GM11168 (cell line): Measurements from ENCODE around the gene CDK2.
"Not testable (repeated sequence)": the region's sequence is repeated elsewhere in the genome, so short reads cannot be mapped to it uniquely, and the experiment has no call there.

ENCODE experiments used
- in situ Hi-C: fragments of 300-500 bp; cut with MboI; formaldehyde crosslinking; loops from one replicate; pipeline ENCODE4 v1.12.0; 2022; ENCODE audit warnings: low sequenced_read_pairs; ENCODE audit not compliant: unreplicated experiment

CDK2 gene

DNA sequence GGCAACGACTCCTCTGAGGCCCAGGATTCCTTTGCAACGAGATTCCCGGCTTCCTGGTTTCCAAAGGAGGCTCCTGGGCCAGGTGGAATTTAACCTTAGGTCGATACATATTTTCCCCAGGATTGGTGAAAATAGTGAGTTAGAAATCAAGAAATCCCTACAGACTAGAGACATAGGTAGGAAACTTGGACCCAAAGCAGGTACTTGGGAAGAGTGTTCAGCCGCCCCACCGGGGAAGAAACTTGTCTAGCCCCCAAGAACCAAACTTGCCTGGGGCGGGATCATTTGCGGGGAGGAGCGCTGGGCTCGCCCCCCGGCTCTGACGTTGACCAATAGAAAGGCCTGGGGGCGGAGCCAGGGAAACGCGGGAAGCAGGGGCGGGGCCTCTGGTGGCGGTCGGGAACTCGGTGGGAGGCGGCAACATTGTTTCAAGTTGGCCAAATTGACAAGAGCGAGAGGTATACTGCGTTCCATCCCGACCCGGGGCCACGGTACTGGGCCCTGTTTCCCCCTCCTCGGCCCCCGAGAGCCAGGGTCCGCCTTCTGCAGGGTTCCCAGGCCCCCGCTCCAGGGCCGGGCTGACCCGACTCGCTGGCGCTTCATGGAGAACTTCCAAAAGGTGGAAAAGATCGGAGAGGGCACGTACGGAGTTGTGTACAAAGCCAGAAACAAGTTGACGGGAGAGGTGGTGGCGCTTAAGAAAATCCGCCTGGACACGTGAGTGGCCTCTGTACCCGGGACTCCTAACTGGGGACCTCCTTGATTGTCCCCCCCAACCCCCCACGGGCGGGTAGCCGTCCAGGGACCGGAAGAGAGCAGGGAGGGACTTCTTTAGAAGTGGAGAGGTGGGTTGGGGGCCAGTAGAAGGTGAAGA is at the start of gene CDK2:
Gene CDK2 (plus strand): TSS at position 423 of the 874 bp plus-strand sequence. CDS start 179 bp downstream, at position 602.
- in situ Hi-C loops: no loop called here

DNA sequence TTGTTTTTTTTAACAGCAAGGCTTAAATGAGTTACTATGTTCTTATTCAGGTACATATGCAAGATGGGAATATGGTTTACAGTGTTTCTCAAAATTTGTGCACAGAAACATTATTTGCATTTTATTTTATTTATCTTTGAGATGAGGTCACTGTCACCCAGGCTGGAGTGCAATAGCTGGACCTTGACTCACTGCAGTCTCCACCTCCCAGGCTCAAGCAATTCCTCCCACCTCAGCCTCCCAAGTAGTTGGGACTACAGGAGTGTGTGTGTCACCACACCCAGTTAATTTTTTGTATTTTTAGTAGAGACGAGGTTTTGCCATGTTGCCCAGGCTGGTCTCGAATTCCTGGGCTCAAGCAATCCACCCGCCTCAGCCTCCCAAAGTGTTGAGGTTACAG is 47.6 kb upstream of the CDK2 start:
- in situ Hi-C loops: not testable (repeated sequence)

DNA sequence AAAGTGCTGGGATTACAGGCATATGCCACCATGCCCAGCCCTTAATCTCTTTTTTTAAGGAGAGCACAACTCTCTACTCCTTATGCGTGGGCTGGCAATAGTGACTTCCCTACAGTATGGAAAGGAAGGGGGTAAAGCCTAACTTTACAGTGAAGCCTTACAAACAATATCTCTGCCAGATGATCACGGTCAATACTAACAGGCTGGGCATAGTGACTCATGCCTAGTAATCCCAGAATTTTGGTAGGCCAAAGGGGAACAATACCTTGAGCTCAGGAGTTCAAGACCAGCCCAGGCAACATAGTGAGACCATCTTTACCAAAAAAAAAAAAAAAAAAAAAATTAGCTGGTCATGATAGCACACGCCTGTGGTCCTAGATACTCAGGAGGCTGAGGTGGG is 44.5 kb upstream of the CDK2 start:
- in situ Hi-C loops: no loop called here

DNA sequence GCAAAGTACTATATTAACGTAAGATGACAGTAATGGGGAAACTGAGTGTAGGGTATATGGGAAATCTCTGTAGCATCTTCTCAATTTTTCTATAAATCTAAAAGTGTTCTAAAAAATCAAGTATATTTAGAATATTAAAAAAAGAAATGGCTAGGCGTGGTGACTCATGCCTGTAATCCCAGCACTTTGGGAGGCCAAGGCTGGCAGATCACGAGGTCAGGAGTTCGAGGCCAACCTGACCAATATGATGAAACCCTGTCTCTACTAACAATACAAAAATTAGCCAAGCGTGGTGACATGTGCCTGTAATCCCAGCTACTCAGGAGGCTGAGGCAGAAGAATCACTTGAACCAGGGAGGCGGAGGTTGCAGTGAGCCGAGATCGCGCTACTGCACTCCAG is 43.0 kb upstream of the CDK2 start:
- in situ Hi-C loops: not testable (repeated sequence)

DNA sequence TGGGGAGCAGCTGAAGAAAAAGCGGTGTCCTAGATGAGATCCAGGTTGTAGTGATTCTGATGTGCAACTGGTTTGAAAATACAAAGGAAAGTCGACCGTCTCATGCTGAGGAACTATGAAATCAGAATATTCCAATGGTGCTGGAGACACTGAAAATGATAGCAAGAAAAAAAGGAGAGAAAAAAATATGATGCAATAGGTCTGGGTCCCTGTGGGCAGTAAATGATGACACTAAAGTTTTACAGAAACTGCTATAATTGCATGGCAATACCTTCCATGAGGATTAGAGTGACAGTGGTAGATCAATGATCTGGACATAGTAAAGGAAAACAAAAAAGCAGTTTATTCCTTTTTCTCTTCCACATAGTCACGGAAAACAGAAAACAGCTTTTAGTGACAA is 41.3 kb upstream of the CDK2 start:
- in situ Hi-C loops: no loop called here

DNA sequence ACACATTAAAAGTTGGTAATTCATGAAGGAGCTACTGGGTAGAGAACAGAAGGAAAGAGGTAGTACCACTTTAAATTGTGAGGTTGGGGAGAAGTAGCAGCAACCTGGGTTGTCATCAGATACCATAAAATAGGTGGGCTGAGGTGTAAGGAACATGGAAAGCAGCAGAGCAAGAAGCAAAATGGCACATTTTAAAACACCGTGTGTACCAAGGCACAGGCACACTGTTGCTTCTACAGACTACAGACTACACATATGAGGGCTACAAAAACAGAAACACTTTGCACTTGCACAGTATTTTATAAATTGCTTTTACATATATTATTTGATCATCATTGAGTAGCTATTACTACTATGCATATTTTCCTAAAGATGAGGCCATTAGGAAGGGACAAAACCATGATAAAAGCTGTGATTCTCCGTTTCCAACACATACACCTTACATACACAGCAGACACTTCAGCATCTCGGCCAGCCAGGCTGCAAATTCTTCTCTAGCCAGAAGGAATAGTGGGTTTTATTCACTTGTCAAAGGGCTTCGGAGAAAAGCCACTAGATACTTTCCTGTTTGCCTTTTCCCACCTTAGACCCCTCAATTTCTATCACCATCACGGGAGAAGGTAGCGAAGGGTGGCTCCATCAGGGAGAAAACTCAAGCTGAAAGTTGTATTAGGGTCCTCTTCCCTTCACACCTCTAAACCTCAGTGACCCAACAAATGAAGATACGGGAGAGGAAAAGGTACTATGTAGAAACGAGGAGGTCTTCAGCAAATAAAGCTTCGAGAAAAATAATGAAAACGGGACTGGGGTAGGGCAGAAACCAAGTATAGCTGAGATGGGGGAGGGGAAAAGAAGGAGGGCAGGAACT is 40.5 kb upstream of the CDK2 start:
- in situ Hi-C loops: no loop called here

DNA sequence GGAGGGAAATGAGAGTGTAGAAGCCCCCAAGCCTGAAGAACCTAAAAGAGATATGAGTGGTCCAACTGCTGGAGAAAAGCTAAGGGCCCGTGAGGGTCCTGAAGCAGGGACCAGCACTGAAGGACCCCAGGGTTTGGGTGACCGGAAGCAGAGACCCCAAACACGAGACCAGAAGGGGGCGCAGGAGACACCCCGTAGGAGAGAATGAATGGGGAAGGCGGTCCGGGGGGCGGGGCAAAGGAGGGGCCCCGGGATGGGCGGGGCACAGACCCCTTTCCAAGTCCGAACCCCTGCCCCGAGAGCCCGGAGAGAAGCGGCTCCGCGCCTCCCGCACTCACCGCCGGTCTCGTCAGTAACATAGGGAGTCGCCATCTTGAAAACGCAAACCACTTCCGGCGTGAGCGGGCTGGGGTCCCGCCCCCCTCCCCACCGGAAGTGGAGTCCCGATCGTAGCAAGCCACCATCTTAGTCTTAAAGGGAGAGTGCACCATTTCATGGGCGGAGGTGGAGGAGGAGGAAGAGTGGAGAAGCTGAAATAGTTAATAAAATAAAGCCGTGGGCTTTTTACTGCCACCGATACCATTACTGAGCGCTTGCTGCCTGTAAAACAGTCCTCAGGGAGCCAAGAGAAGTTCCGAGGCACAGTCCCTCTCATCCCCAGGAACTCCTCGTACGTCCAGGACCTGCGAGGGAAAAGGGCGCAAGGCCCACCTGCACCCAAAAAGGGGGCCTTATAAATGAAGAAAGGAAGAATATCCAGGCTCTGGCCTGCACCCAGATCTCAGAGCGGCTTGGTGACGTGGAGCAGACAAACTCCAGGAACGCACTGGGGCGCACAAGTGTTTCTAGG is 39.7 kb upstream of the CDK2 start:
- in situ Hi-C loops: no loop called here

DNA sequence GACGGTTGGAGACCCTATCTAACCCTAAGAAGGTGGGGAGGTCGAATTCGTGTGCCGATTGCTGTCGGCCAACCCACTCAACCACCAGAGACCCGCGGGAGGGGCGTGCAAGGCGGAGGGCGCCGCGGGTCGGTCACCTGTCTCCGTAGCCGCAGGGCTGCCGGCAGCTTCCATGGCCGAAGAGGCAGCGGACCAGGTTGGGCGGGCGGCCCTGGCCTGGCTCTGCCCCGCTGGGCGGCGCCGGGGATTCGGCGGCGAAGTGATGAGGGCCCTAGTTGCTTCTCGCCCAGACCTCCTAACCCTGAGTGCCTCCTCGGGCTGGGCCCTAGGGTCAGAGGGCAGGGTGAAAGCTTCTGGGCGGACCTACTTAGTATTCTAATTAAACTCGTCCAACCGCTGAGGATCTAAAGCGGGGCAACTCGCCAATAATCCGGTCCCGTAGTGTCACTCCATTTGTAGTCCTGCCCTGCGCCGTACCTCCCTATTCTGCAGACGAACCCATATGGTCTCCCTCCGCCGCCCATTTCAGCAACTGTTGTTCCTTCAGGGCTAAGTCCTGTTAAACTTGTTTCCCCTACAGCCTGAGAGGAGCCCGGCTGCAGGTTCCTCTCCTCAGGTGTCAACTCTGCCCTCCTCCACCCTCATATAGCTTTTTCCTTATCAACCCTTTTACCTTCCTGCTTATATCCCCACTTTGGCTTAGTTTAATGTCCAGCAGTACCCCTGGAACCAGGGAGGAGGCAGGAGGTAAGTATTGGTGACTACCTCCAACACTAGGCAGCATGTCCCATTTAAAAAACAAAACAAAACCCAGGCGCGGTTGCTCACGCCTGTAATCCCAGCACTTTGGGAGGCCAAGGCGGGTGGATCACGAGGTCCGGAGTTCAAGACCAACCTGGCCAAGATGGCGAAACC is 38.8 kb upstream of the CDK2 start, which contains the start of gene PYM1:
Gene PYM1 (minus strand): TSS at position 307 of the 915 bp plus-strand sequence. CDS start 133 bp downstream, at position 174.
- in situ Hi-C loops: no loop called here

DNA sequence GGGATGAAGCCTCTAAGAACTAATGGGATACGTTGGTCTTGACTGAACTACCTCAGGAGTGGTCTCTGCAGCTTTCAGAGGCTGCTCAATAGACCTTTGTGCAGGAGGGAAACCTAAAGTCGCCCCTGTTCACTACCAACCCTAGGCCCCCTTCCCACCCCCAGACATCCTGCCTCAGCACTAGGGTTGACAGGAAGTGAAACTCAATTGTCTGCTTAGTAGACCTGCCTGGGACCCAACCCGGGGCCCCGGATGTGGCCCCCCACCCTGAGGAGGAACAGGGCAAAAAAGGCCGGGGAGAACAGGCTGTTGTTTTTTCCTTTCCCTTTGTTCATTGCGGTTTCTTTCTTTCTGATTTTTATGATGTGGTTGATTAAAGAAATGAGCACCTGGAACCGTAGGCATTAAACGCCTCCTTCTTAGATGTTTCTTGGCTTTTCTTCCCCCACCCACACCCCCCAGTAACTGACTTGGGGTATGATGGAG is 37.3 kb upstream of the CDK2 start:
- in situ Hi-C loops: no loop called here

DNA sequence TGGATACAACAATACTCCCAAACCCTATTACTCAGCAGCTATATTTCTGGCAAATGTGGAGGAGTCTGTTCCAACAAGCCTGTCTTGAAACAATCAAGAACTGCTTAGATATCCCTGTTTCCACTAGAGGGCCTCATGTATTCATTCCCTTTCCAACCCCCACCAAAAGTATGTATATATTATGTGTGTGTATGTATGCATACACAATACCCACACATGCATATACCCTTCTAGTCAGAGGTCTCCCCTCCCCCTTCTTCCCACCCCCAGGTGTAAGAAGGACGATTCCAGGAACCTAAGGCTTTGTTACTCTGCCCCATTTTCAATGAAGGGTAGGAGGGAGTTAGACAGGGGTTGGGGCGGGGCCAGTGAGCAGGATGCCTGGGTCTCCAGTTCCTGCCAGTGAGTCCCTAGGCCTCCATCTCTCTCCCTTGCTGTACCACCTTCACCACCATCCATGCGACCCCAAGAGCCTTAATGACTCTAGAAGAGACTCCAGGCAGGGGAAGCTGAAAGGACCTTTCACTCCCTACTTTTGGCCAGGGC is 35.8 kb upstream of the CDK2 start, which contains the start of gene DGKA:
Gene DGKA (plus strand): TSS at position 392 of the 546 bp plus-strand sequence. CDS start 5,342 bp downstream, outside the sequence.
- in situ Hi-C loops: no loop called here

DNA sequence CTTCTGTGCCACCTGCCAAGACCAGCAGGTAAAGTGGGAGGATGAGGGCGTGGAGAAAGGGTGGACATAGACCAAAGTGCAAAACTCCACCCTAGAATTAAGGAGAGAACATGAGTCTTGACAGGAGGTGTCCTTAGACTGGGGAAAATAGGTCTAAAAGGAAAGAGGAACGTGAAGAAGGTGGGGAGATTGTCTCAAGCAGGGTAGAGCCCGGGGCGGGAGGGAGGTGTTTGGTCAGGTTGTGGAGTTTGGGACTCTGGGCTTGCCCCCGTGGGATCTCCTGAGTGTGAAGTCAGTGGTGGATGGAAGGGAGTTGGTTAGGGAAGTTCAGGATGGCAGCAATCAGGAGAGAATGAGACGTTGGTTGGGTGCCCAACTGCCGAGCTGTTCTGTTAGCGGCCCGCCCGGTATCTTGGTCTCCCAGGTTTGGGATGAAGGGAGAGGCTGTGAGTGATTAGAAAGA is 35.3 kb upstream of the CDK2 start:
- in situ Hi-C loops: no loop called here

DNA sequence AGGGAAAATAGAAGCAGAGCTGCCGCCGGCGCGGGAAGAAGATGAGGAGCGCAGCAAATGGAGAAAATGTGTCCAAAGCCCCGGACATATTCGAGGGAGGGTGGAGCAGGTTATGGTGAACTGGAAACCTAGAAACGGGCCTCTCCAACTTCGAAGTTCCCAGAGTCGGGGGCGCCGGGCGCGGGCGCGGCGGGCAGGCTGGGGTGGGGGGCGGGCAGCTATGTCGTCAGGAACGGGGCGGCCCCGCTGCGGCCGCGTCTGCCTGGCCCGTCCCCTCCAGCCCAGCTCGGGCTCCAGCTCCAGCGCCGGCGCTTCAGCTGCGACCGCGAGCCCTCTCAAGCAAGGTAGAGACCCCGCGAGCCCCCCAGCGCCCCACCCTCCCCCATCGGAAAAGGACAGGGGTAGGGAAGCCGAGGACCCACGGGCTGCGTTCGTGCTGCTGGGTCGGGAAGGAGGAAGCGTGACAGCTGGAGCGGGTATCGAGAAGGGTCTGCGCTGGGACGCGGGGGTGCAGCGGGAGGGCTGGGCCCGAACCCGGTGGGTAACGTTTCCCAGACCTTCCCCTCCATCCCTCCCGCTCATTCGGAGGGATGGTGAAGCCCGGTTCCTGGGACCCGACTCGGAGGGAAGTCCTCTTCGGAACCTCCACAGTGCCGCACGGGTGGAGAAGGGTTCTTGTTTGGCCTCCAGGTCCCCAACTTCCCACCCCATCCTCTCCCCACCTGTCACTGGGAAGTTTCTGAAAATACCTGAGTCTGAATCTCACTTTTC is 34.7 kb upstream of the CDK2 start:
- in situ Hi-C loops: no loop called here

DNA sequence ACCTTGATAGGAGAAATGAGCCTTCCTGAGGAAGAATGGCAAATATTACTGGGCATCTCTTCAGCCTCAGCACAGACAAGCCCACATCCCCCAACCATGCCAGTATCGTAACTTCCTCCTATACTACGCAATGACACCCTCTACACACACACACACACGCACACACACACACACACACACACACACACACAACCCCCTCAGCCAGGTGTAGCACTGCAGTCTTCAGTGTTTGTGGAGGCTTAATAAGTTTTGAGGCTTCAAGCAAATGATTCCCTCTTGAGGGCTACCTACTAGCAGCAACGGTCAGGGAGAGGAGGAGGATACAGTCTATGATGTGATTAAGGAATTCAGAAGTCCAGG is 34.1 kb upstream of the CDK2 start:
- in situ Hi-C loops: no loop called here

DNA sequence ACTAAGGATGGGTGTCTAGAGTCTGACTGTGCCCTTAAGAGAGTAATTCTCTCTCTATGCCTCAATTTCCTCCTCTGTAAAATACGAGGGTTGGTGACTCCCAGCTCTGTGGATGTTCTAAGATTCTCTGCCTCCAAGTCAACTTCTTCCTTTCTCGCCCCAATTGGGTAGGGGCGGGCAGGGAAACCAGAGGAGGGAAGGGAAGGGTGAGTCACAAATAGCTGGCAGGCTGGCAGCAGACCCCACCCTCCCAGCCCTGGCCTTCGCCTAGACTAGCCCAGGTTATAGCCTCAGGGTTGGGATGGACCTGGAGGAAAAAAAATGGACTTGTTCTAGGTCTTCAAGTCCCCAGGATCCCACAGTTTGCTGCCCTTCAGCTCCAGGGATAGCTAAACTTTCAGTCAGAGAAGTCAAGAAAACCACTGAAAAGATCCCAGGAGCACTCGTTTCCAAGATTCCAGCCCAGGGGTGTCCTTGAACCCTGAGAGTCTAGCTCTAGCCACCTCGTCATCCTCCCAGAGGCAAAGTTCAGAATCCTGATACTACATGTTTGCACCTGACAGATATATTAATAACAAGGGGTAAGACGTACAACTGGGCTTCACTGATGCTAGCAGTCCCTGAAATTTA is 33.3 kb upstream of the CDK2 start:
- in situ Hi-C loops: no loop called here

DNA sequence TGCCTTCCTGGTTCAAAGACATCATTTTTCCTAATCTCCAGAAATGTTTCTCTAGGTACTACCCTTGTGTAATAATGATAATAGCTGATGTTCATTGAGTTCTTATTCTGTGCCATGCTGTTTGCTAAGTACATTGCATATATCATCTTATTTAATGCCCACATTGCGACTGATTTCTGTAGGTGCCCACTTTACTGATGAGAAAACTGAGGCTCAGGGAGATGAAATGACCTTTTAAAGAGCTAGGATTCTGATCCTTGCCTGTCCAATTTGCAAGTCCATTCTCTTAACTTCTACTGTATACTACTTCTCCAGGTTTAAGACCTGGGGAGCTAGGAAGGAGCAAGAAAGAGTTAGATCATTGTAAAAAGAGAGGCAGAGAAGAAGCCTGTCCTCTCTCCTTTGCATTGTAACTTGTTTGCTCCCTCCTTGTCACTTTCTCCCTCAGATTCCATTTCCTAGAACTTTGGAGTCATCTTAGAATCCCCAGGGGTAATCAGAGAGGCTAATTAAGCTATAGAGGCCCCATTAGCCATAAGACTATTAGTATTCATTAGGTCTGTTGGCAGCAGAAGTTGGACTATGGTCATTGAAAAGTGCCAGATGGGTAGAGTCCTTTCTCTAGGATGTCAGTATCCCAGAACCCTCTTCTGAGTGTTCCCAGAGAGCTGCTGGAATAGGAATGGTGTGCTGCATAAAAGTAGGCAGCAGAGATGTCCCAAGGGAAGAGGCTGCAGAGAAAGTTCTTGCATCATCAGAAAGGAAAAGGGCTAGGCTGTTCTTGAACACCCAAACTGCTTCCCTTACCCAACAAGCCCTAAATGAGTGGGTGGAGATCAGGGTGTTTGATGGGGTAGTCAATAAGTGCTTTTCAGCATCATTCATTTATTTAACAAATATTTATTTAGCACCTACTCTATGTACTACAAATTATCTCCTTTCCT is 32.6 kb upstream of the CDK2 start:
- in situ Hi-C loops: no loop called here

DNA sequence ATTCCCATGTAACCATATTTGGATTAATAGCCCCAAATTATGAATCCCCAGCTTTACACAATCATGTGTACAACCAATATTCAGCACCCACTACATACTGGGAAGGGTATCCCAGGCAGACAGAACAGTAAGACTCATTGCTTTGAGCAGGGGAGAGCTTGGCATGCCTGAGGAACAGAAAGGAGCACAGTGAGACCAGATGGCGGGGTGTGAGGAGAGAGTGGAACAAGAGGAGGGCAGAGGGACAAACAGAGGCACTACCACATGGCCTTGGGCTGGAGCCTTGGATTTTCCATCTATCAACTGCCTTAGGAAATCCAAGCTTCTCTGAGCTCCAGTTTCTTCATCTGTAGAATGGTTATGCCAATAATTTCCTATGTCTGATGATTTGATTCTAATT is 31.9 kb upstream of the CDK2 start:
- in situ Hi-C loops: no loop called here
